ENCODE data around the gene USP44.

- TF ChIP-seq CTCF (IDR thresholded peaks at IDR 0.05) (no peak), POLR2A (IDR thresholded peaks at IDR 0.05) (no peak)
These were observed 26.5 kb upstream of the USP44 start for GRCh38 chr12:95577820-95578219.
